Measurements from ENCODE around the gene MOAP1.
A peak's percentile ranks its signal among the peaks of the same experiment; 100 is the strongest.
"Not testable (repeated sequence)": the region's sequence is repeated elsewhere in the genome, so short reads cannot be mapped to it uniquely, and the experiment has no call there.

The MOAP1 gene

DNA sequence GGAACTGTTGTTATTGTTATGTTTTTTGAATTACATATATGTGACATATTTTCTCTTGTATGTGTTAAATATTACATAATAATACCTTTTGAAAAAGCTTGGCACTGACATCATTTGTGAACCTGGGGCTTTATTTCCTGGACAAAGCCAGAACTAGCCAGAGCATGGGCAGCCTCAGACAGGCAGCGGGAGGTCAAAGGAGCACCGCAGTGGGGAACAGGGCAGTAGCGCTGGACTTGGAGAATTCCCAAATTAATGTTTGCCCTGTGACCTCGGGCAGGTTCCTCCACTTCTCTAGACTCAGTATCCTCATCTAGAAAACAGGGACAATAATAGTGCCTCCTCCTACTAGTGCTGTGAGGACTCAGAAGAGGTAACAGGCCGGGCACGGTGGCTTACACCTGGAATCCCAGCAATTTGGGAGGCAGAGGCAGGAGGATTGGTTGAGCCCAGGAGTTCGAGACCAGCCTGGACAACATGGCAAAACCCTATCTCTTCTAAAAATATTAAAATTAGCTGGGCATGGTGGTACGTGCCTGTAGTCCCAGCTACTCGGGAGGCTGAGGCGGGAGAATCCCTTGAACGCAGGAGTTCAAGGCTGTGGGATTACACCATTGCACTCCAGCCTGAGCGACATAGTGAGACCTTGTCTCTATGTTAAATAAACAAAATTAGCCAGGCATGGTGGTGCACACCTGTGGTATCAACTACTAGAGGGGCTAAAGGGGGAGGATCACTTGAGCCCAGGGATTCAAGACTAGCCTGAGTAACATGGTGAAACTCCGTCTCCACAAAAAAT lies 41.6 kb downstream of the MOAP1 start:
- DNase-seq, result no peak

DNA sequence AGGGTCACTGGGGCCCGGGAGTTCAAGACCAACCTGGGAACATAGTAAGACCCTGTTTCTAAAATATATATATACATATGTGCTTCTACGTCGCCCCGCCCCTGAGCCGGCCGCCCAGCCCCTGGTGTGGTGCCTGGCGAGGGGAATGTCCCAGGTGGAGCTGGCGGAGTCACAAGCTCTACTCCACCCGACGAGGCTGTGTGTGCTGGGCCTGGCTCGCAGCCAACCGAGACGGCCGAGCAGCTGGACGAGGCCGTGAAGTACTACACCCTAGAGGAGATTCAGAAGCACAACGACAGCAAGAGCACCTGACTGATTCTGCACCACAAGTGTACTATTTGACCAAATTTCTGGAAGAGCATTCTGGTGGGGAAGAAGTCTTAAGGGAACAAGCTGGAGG lies 46.8 kb downstream of the MOAP1 start:
- no peak for DNase-seq

DNA sequence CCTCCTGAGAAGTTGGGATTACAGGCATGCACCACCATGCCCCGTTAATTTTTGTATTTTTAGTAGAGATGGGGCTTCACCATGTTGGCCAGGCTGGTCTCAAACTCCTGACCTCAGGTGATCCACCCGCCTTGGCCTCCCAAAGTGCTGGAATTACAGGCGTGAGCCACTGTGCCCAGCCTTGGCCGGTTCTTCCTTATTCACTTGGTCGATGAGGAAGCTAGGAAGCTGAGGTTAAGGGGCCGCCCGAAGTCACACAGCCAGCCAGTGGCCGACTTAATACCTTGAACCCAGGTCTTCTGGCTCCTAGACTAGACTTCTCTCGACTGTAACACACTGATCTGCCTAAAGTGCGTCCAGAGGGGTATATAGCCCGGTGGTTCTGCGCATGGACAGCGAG lies 48.2 kb downstream of the MOAP1 start:
- DNase-seq, result not testable (repeated sequence)

DNA sequence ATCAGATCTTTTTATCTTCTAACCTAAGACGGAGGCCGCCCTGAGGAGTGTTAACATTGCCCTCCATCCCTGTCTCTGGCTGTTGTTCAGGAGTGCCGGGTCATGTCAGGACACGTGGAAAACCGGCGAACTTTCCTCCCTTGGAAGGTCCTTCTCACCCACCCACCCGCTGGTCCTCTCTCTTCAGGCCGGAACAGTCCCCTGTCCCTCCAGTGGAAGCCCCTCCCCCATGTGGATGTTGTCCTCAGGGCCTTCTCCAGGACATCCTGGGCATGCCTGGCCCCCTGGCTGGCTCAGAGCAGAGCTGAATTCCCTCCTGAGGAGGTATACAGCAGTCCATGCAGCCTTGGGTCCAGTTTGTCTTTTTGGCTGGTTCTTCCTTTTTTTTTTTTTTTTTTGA lies 48.7 kb downstream of the MOAP1 start:
- no peak for DNase-seq

DNA sequence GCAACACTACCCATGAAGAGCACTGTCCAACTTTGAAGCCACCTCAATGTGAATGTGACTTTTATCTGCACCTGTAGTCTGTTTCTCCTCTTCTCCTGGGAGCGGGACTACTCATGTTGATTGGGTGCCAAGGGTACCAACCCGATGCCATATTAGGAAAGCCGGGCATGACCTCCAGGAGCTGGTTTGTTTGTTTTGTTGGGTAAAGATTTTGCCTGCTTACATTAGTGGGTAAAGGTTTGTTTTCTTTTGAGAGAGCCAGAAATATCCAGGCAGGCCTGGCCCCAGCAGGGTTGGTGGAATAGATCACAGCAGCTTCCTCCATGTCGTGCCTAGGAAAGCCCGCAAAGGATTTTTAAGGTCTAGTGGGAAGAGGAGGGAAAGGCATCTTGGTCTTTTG lies 49.3 kb downstream of the MOAP1 start:
- no peak for DNase-seq

DNA sequence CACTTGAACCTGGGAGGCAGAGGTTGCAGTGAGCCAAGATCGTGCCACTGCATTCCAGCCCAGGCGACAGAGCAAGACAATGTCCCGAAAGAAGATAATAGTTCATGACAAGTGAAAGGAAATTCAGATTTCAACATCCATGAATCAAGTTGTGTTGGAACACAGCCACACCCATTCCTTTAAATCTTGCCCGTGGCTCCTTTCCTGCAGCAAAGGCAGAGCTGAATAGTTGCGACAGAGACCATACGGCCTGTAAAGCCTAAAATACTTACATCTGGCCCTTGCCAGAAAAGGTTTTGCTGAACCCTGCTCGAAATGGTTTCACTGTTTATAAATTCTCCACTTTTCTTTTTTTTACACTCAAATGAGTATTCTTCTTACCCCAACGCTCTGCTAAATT lies 51.2 kb downstream of the MOAP1 start:
- DNase-seq, result no peak

DNA sequence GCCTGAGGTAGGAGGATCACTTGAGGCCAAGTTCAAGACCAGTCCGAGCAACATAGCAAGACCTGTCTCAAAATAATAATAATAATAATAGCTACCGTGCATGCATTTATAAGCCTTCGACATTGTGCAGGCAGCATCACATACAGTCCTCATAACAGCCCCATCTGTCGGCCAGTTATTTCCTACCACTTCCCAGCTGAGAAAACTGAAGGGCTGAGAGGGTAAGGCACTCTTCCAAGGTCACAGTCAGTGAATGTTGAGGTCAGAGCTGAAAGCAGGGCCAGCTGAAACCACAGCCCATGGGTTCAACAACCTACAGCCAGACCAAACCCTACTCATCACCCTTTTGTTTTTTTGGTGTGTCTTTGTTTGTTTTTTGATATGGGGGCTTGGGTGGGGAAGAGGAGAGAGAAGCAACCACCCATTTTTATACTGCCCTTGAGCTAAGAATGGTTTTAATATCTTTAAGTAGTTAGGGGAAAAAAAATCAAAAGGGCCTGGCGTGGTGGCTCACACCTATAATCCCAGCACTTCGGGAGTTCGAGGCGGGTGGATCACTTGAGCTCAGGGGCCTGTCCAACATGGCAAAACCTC lies 52.1 kb downstream of the MOAP1 start:
- peak in 2 of 6 experiments; percentile 7 to 15 for DNase-seq

Data from stimulated activated naive CD4-positive, alpha-beta T cell (primary cell).